ENCODE results near the gene SPOP. TPM values are rescaled to one million over a fixed set of nuclear protein-coding genes. Genes with fewer than 3 reads are reported as not detected.

SPOP gene
- total and polyA plus RNA-seq, 9 of the 15 experiments (the other 6 are each of a cell fraction or from before 2014, with no cell fraction given), result 34.2 to 65.9 (median 39.7) TPM

DNA sequence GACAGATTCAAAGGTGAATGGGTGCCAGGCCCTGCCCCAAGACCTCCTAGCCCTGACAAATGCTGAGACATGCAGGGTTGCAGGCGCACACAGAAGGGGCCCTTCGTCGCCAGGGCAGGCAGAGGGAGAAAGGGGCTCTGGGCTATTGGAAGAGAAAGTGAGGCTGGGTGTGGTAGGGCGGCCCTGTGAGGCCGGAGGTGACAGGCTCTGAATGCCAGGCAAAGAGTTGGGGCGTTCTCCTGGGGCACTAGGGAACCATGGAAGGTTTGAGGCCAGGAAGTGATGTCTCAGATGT is 128.6 kb downstream of the SPOP start:
- BruUV-seq (replicated peaks), result no TSS peak
- Histone ChIP-seq H4K20me1 (replicated peaks; ENCODE audit: control insufficient read depth, insufficient read depth, low read length) (no peaks in the 10 kb centered on the region; the same call in 1 of the 2 replicates), H3K36me3 (ENCODE audit: control insufficient read depth, insufficient read depth, low read length) (no peaks in the 10 kb centered on the region), H3K79me2 (ENCODE audit: control insufficient read depth, insufficient read depth, low read length) (no peaks in the 10 kb centered on the region), H3K9me3 (replicated peaks; ENCODE audit: control insufficient read depth, insufficient read depth, low read depth, low read length) (no peaks in the 10 kb centered on the region), H3K9me1 (ENCODE audit: control insufficient read depth, insufficient read depth, low read length) (no peaks in the 10 kb centered on the region), H3K27me3 (ENCODE audit: control insufficient read depth in 2 of 2, insufficient read depth in 2 of 2, low read length in 2 of 2) (peaks cover 0 to 9% of the 10 kb centered on the region in 2 experiments; a peak in 2 of 5 replicates), H3K4me2 (ENCODE audit: insufficient read depth, low read length) (no peak overlapping the region), H3K9ac (ENCODE audit: insufficient read depth in 1 of 2, low read depth in 2 of 2, low read length in 2 of 2) (0 out of 4 replicates have a peak overlapping the region, but pooled peaks of 1 of the 2 experiments have one; percentile 21), H3K4me1 (replicated peaks in 1 of 2; ENCODE audit: control insufficient read depth in 2 of 2, insufficient read depth in 2 of 2, low read length in 2 of 2) (peaks cover 0 to 10% of the 10 kb centered on the region in 2 experiments; a peak in 1 of 5 replicates), H2AFZ (ENCODE audit: low read depth, low read length) (no peak overlapping the region), H3K4me3 (no peak overlapping the region), H3K27ac (ENCODE audit: extremely low read depth, low read depth, low read length) (no peak overlapping the region)
- in situ Hi-C loops (cut with MboI), result no loop called here
- ChIA-PET CTCF (ENCODE audit: low intra/inter-chr PET ratio) (interaction anchor here (1.0 to 3.1 kb wide), 3 partner anchors 115 to 233 kb away, joined by 4 to 20 read pairs (median 4); no protein-coding TSS in a partner anchor), POLR2A (no interaction called here)
- FAIRE-seq, result no peak
- no peak for DNase-seq (ENCODE audit: extremely low read depth in 1 of 4, low spot score in 3 of 4)
- intact Hi-C loops (cut with micrococcal nuclease), result loop anchor here (2.0 kb wide), 1 partner anchor 140 kb away; no protein-coding TSS in a partner anchor
- 25% methylated on average over 5 of the region's 6 CpGs for whole genome bisulfite sequencing (ENCODE audit: insufficient coverage, low coverage, missing lambda C conversion rate)
- no peak for ATAC-seq
- TF ChIP-seq ZBTB43 (CRISPR knock-in tag; IDR thresholded peaks at IDR 0.05) (no peak), FOS (IDR thresholded peaks at IDR 0.05; ENCODE audit: extremely low read depth, insufficient read length) (no peak), FOXP1 (CRISPR knock-in tag; IDR thresholded peaks at IDR 0.05) (no peak), EGR1 (conservative IDR thresholded peaks at IDR 0.05) (no peak), IRF2 (CRISPR knock-in tag; IDR thresholded peaks at IDR 0.05) (no peak), SP2 (IDR thresholded peaks at IDR 0.05; ENCODE audit: extremely low read depth, low read depth, low read length, poor library complexity, severe bottlenecking) (no peak), NFXL1 (CRISPR knock-in tag; IDR thresholded peaks at IDR 0.05) (no peak), U2AF2 (optimal IDR thresholded peaks at IDR 0.05; ENCODE audit: low read depth, low read length) (no peak), XRCC3 (IDR thresholded peaks at IDR 0.05) (no peak), SUPT5H (IDR thresholded peaks at IDR 0.05) (no peak), SMC3 (conservative IDR thresholded peaks at IDR 0.05; ENCODE audit: insufficient read depth, low read depth, low read length) (no peak), TAF15 (IDR thresholded peaks at IDR 0.05; ENCODE audit: low read depth, low read length) (no peak), MYBL2 (IDR thresholded peaks at IDR 0.05; ENCODE audit: low read depth) (no peak), MYBL2 (CRISPR knock-in tag; IDR thresholded peaks at IDR 0.05; ENCODE audit: borderline replicate concordance) (no peak), FOSL1 (tag; conservative IDR thresholded peaks at IDR 0.05) (no peak), BRD4 (IDR thresholded peaks at IDR 0.05) (no peak)
- TF ChIP-seq, protein P1, sequence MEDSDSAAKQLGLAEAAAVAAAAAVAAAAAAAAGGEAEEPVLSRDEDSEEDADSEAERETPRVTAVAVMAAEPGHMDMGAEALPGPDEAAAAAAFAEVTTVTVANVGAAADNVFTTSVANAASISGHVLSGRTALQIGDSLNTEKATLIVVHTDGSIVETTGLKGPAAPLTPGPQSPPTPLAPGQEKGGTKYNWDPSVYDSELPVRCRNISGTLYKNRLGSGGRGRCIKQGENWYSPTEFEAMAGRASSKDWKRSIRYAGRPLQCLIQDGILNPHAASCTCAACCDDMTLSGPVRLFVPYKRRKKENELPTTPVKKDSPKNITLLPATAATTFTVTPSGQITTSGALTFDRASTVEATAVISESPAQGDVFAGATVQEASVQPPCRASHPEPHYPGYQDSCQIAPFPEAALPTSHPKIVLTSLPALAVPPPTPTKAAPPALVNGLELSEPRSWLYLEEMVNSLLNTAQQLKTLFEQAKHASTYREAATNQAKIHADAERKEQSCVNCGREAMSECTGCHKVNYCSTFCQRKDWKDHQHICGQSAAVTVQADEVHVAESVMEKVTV (CRISPR knock-in tag; IDR thresholded peaks at IDR 0.05), result no peak
- TF ChIP-seq, protein P2, sequence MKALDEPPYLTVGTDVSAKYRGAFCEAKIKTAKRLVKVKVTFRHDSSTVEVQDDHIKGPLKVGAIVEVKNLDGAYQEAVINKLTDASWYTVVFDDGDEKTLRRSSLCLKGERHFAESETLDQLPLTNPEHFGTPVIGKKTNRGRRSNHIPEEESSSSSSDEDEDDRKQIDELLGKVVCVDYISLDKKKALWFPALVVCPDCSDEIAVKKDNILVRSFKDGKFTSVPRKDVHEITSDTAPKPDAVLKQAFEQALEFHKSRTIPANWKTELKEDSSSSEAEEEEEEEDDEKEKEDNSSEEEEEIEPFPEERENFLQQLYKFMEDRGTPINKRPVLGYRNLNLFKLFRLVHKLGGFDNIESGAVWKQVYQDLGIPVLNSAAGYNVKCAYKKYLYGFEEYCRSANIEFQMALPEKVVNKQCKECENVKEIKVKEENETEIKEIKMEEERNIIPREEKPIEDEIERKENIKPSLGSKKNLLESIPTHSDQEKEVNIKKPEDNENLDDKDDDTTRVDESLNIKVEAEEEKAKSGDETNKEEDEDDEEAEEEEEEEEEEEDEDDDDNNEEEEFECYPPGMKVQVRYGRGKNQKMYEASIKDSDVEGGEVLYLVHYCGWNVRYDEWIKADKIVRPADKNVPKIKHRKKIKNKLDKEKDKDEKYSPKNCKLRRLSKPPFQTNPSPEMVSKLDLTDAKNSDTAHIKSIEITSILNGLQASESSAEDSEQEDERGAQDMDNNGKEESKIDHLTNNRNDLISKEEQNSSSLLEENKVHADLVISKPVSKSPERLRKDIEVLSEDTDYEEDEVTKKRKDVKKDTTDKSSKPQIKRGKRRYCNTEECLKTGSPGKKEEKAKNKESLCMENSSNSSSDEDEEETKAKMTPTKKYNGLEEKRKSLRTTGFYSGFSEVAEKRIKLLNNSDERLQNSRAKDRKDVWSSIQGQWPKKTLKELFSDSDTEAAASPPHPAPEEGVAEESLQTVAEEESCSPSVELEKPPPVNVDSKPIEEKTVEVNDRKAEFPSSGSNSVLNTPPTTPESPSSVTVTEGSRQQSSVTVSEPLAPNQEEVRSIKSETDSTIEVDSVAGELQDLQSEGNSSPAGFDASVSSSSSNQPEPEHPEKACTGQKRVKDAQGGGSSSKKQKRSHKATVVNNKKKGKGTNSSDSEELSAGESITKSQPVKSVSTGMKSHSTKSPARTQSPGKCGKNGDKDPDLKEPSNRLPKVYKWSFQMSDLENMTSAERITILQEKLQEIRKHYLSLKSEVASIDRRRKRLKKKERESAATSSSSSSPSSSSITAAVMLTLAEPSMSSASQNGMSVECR (CRISPR knock-in tag; IDR thresholded peaks at IDR 0.05), result no peak
